Gastroesophageal sphincter (tissue), 4 donors: ENCODE measurements around the gene RHBDD3. TPM values are rescaled to one million over a fixed set of nuclear protein-coding genes. Genes with fewer than 3 reads are reported as not detected.
A peak's percentile ranks its signal among the peaks of the same experiment; 100 is the strongest.

Experiments
- ATAC-seq: fragments of 150-250 bp; one replicate; pipeline ENCODE4 v1.9.1; 2016; ENCODE audit warnings: mild to moderate bottlenecking, moderate library complexity
- H3K27ac ChIP-seq, 4 donors: fragments of 200-600 bp; sonication (generic) in 3 of 4; 1 replicate in 3 of 4; 2 replicates in 1 of 4; pipeline ENCODE4 v1.5.1; 2016 to 2019
- H3K27me3 ChIP-seq: fragments of 200-600 bp; sonication (generic); one replicate; pipeline ENCODE4 v1.5.1; 2019
- H3K36me3 ChIP-seq, 2 donors: fragments of 200-600 bp; sonication (generic); one replicate each; pipeline ENCODE4 v1.5.1; 2019; ENCODE audit warnings: control low read depth in 1 of 2
- H3K4me1 ChIP-seq, 3 donors: fragments of 200-600 bp; sonication (generic); 1 replicate in 2 of 3; 2 replicates in 1 of 3; pipeline ENCODE4 v1.5.1; 2016 to 2019; ENCODE audit warnings: control low read depth in 2 of 3
- H3K4me3 ChIP-seq, 2 donors: fragments of 200-600 bp; sonication (generic); one replicate each; pipeline ENCODE4 v1.5.1; 2019; ENCODE audit warnings: mild to moderate bottlenecking in 1 of 2, moderate library complexity in 1 of 2
- H3K9me3 ChIP-seq, 3 donors: fragments of 200-600 bp; sonication (generic); one replicate each; pipeline ENCODE4 v1.5.1; 2017 to 2019; ENCODE audit warnings: control low read depth in 2 of 3
- CTCF ChIP-seq, 4 experiments: fragments of 200-600 bp in 2 of 4; fragments of 450-650 bp in 2 of 4; sonication (generic) in 1 of 4; IDR thresholded peaks; one replicate each; pipeline ENCODE4 v1.5.1; 2017 to 2019; ENCODE audit warnings: antibody characterized with exemption in 4 of 4, mild to moderate bottlenecking in 2 of 4, moderate library complexity in 2 of 4
- EP300 ChIP-seq: sonication (generic); formaldehyde crosslinking; IDR thresholded peaks from one replicate; pipeline ENCODE4 v1.6.1; 2017; ENCODE audit warnings: antibody characterized with exemption, mild to moderate bottlenecking
- POLR2A ChIP-seq, 2 donors: fragments of 450-650 bp; IDR thresholded peaks; one replicate each; pipeline ENCODE4 v1.6.1; 2017; ENCODE audit warnings: antibody characterized with exemption in 2 of 2, mild to moderate bottlenecking in 2 of 2, moderate library complexity in 1 of 2
- POLR2AphosphoS5 ChIP-seq: sonication (generic); formaldehyde crosslinking; IDR thresholded peaks from one replicate; pipeline ENCODE4 v1.6.1; 2017; ENCODE audit warnings: antibody characterized with exemption
- WGBS, 2 donors: methylation state at CpG; one replicate each; pipeline ENCODE4 v1.1.5; 2018; ENCODE audit warnings: low coverage in 1 of 2; 5-methylcytosine and 5-hydroxymethylcytosine counted together
- total RNA-seq, 4 donors: library from RNA; depleted of rRNA; stranded (reverse); fragments of >200 nt; gene quantifications; one replicate each; pipeline ENCODE4 v1.1.0, GENCODE V29; 2016

Gene RHBDD3
- total RNA-seq, 4 donors from 2014 or later = 7.2 to 27.7 (median 19.6) TPM

- H3K27me3 ChIP-seq = peaks cover 30% of the 10 kb centered on the region
- WGBS, 2 donors = 0% methylated on average over 4 of the region's 18 CpGs; no CpG with 5 or more reads in 1 of the 2 donors
- H3K9me3 ChIP-seq = no peaks in the 10 kb centered on the region
- H3K27ac ChIP-seq = peak overlapping the region; percentile 22 to 97 (median 89)
- peak overlapping the region in 1 of 2 donors; percentile 44 for H3K4me3 ChIP-seq
- no peaks in the 10 kb centered on the region for H3K36me3 ChIP-seq
- ATAC-seq = peak; percentile 85
- peaks cover 3 to 93% (median 68%) of the 10 kb centered on the region in 3 donors for H3K4me1 ChIP-seq
- TF ChIP-seq POLR2AphosphoS5 (peak; percentile 84), CTCF (IDR thresholded peaks at IDR 0.05) (no peak)
These were observed 43.1 kb upstream of the RHBDD3 start for GRCh38 chr22:29310863-29311339.

- Histone ChIP-seq H3K27me3 (peaks cover 23% of the 10 kb centered on the region), H3K4me1 (peaks cover 3 to 93% (median 65%) of the 10 kb centered on the region in 3 donors), H3K36me3 (no peaks in the 10 kb centered on the region), H3K9me3 (no peaks in the 10 kb centered on the region), H3K27ac (peak overlapping the region; percentile 22 to 97 (median 94)), H3K4me3 (peak overlapping the region in 1 of 2 donors; percentile 18)
- 59% methylated on average over 9 of the region's 28 CpGs; no CpG with 5 or more reads in 1 of the 2 donors for WGBS, 2 donors
- TF ChIP-seq EP300 (no peak), CTCF (IDR thresholded peaks at IDR 0.05) (no peak), POLR2A (IDR thresholded peaks at IDR 0.05) (no peak), POLR2AphosphoS5 (no peak)
- no peak for ATAC-seq
These were observed 42.5 kb upstream of the RHBDD3 start for GRCh38 chr22:29310065-29310862.

GRCh38 chr22:29309332-29310064 is 41.7 kb upstream of the RHBDD3 start:
- Histone ChIP-seq H3K4me1 (peaks cover 3 to 87% (median 60%) of the 10 kb centered on the region in 3 donors), H3K4me3 (peak overlapping the region in 1 of 2 donors; percentile 95), H3K27ac (peak overlapping the region; percentile 4 to 97 (median 94)), H3K9me3 (no peaks in the 10 kb centered on the region), H3K27me3 (peaks cover 16% of the 10 kb centered on the region), H3K36me3 (no peaks in the 10 kb centered on the region)
- WGBS, 2 donors = no CpG with 5 or more reads among the region's 21 CpGs
- TF ChIP-seq EP300 (no peak), POLR2AphosphoS5 (no peak), CTCF (IDR thresholded peaks at IDR 0.05) (no peak), POLR2A (IDR thresholded peaks at IDR 0.05) (no peak)
- no peak for ATAC-seq

GRCh38 chr22:29308791-29309262 is 41.0 kb upstream of the RHBDD3 start:
- Histone ChIP-seq H3K36me3 (no peaks in the 10 kb centered on the region), H3K27ac (peak overlapping the region; percentile 4 to 97 (median 94)), H3K4me3 (peak overlapping the region in 1 of 2 donors; percentile 95), H3K9me3 (no peaks in the 10 kb centered on the region), H3K27me3 (peaks cover 9% of the 10 kb centered on the region), H3K4me1 (peaks cover 3 to 81% (median 54%) of the 10 kb centered on the region in 3 donors)
- TF ChIP-seq POLR2AphosphoS5 (no peak), CTCF (IDR thresholded peaks at IDR 0.05) (no peak), POLR2A (IDR thresholded peaks at IDR 0.05) (no peak), EP300 (no peak)
- no CpG with 5 or more reads among the region's 13 CpGs for WGBS, 2 donors
- ATAC-seq = no peak
